WTC11 (cell line): ENCODE data around the gene ZBTB39.

ENCODE experiments used
- TEAD1 ChIP-seq: sonication (generic); formaldehyde crosslinking; IDR thresholded peaks from 2 replicates; pipeline ENCODE4 v1.8.0; 2022; ENCODE audit warnings: mild to moderate bottlenecking, missing genetic modification reagents
- ZNF138 ChIP-seq: sonication (generic); formaldehyde crosslinking; conservative IDR thresholded peaks from 2 replicates; pipeline ENCODE4 v1.8.1; 2022; ENCODE audit warnings: mild to moderate bottlenecking, moderate library complexity, missing genetic modification reagents
- TF ChIP-seq, protein P1 (sequence below): fragments of 200-600 bp; IDR thresholded peaks from 2 replicates; pipeline ENCODE4 v1.8.0; 2022; ENCODE audit warnings: antibody characterized with exemption
- TF ChIP-seq, protein P2 (sequence below): sonication (generic); formaldehyde crosslinking; IDR thresholded peaks from 2 replicates; pipeline ENCODE4 v1.8.1; 2022; ENCODE audit warnings: mild to moderate bottlenecking, moderate library complexity, missing genetic modification reagents

DNA sequence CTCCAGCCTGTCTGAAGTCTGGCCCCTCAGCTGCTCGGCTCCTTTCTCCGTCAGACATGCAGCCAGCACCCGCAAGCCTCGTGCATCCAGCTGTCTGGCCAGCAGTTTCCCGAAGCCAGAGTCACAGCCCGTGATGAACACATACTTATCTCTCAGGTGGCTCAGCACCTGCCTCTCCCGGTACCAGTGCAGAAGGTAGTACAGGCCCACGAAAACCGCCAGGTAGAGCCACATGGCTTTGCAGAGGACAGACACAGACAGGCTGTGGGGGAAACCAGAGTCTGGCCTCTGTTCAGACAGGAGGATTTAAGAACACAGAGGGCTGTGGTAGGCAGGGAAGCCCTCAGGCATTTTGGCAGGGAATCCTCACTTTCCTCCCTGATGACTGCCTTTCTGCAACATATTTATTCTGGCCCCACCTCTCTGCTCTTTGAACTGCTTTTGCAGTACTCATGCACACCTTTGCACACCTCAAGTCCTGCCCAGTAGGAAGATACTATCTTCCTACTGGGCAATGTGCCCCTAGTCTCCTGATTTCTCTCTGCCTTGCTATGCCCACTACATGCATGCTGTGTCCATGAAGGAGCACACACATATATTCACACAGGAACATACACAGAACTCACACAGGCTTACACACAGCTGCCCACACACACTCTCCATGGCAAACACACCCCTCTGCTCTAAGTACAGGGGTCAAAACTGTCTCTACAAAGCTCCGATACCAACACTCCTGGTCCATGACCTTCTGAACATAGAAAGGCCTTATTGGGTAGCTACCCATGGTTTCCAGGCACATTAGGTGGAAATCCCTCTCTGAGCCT is 48.9 kb downstream of the ZBTB39 start, which contains the start of gene RDH16:
- TF ChIP-seq, protein P1, sequence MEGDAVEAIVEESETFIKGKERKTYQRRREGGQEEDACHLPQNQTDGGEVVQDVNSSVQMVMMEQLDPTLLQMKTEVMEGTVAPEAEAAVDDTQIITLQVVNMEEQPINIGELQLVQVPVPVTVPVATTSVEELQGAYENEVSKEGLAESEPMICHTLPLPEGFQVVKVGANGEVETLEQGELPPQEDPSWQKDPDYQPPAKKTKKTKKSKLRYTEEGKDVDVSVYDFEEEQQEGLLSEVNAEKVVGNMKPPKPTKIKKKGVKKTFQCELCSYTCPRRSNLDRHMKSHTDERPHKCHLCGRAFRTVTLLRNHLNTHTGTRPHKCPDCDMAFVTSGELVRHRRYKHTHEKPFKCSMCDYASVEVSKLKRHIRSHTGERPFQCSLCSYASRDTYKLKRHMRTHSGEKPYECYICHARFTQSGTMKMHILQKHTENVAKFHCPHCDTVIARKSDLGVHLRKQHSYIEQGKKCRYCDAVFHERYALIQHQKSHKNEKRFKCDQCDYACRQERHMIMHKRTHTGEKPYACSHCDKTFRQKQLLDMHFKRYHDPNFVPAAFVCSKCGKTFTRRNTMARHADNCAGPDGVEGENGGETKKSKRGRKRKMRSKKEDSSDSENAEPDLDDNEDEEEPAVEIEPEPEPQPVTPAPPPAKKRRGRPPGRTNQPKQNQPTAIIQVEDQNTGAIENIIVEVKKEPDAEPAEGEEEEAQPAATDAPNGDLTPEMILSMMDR: no peak
- TF ChIP-seq TEAD1: no peak
- TF ChIP-seq ZNF138 (CRISPR knock-in tag): no peak
- TF ChIP-seq, protein P2, sequence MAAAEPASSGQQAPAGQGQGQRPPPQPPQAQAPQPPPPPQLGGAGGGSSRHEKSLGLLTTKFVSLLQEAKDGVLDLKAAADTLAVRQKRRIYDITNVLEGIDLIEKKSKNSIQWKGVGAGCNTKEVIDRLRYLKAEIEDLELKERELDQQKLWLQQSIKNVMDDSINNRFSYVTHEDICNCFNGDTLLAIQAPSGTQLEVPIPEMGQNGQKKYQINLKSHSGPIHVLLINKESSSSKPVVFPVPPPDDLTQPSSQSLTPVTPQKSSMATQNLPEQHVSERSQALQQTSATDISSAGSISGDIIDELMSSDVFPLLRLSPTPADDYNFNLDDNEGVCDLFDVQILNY: no peak
